ENCODE data around the gene LRRC41.
"Not testable (repeated sequence)": the region's sequence is repeated elsewhere in the genome, so short reads cannot be mapped to it uniquely, and the experiment has no call there.

Gene LRRC41

GRCh38 chr1:46242918-46243317 lies 60.5 kb downstream of the LRRC41 start:
- Histone ChIP-seq H3K27me3 (ENCODE audit: insufficient read depth, low read length, poor library complexity) (no peaks in the 10 kb centered on the region), H3K4me1 (ENCODE audit: insufficient read depth, low read length) (peaks cover 13% of the 10 kb centered on the region), H4K20me1 (ENCODE audit: insufficient read depth, low read length) (no peaks in the 10 kb centered on the region), H3K79me2 (ENCODE audit: insufficient read depth, low read length) (peaks cover 7% of the 10 kb centered on the region), H3K9me3 (ENCODE audit: insufficient read depth, low read length, severe bottlenecking) (no peaks in the 10 kb centered on the region), H3K9ac (ENCODE audit: low read depth, low read length) (no peak overlapping the region), H3K4me2 (ENCODE audit: insufficient read depth, low read length) (no peak overlapping the region), H3K27ac (ENCODE audit: low read length) (no peak overlapping the region), H3K36me3 (ENCODE audit: insufficient read depth, low read length) (no peaks in the 10 kb centered on the region; the same call in 1 of the 2 replicates), H3K4me3 (ENCODE audit: low read depth in 1 of 2, low read length in 2 of 2) (no peak overlapping the region), H2AFZ (ENCODE audit: low read depth, low read length) (no peak overlapping the region)
- DNase-seq (no peak), ATAC-seq (ENCODE audit: insufficient read depth, low read depth) (no peak)
- TF ChIP-seq CTCF (IDR thresholded peaks at IDR 0.05; ENCODE audit: borderline replicate concordance, extremely low read depth, low read length, poor library complexity, severe bottlenecking): no peak
- TF ChIP-seq EZH2 (IDR thresholded peaks at IDR 0.05; ENCODE audit: borderline replicate concordance, low read depth, low read length, severe bottlenecking): no peak

- H3K4me3 ChIP-seq (ENCODE audit: low read depth in 1 of 2, low read length in 2 of 2); H3K4me2 ChIP-seq (ENCODE audit: insufficient read depth, low read length); DNase-seq; ATAC-seq (ENCODE audit: insufficient read depth, low read depth); H3K27me3 ChIP-seq (ENCODE audit: insufficient read depth, low read length, poor library complexity); H2AFZ ChIP-seq (ENCODE audit: low read depth, low read length); H4K20me1 ChIP-seq (ENCODE audit: insufficient read depth, low read length); H3K9me3 ChIP-seq (ENCODE audit: insufficient read depth, low read length, severe bottlenecking); H3K36me3 ChIP-seq (ENCODE audit: insufficient read depth, low read length); H3K79me2 ChIP-seq (ENCODE audit: insufficient read depth, low read length); H3K27ac ChIP-seq (ENCODE audit: low read length); H3K9ac ChIP-seq (ENCODE audit: low read depth, low read length): not testable (repeated sequence)
- peaks cover 12% of the 10 kb centered on the region for H3K4me1 ChIP-seq (ENCODE audit: insufficient read depth, low read length)
Measured at GRCh38 chr1:46241733-46242132, 61.7 kb downstream of the LRRC41 start.

GRCh38 chr1:46238865-46239264 lies 64.6 kb downstream of the LRRC41 start:
- H3K27me3 ChIP-seq (ENCODE audit: insufficient read depth, low read length, poor library complexity); H3K4me3 ChIP-seq (ENCODE audit: low read depth in 1 of 2, low read length in 2 of 2); H4K20me1 ChIP-seq (ENCODE audit: insufficient read depth, low read length); H3K4me1 ChIP-seq (ENCODE audit: insufficient read depth, low read length); H3K27ac ChIP-seq (ENCODE audit: low read length); DNase-seq; H3K9me3 ChIP-seq (ENCODE audit: insufficient read depth, low read length, severe bottlenecking); ATAC-seq (ENCODE audit: insufficient read depth, low read depth); H3K9ac ChIP-seq (ENCODE audit: low read depth, low read length); H2AFZ ChIP-seq (ENCODE audit: low read depth, low read length); H3K4me2 ChIP-seq (ENCODE audit: insufficient read depth, low read length); H3K79me2 ChIP-seq (ENCODE audit: insufficient read depth, low read length); H3K36me3 ChIP-seq (ENCODE audit: insufficient read depth, low read length): not testable (repeated sequence)

- TF ChIP-seq CTCF (IDR thresholded peaks at IDR 0.05; ENCODE audit: borderline replicate concordance, extremely low read depth, low read length, poor library complexity, severe bottlenecking) (no peak), EZH2 (IDR thresholded peaks at IDR 0.05; ENCODE audit: borderline replicate concordance, low read depth, low read length, severe bottlenecking) (no peak)
- no peaks in the 10 kb centered on the region for H3K27me3 ChIP-seq (ENCODE audit: insufficient read depth, low read length, poor library complexity)
- no peak overlapping the region for H2AFZ ChIP-seq (ENCODE audit: low read depth, low read length)
- H3K4me1 ChIP-seq (ENCODE audit: insufficient read depth, low read length): no peaks in the 10 kb centered on the region
- no peak overlapping the region for H3K4me2 ChIP-seq (ENCODE audit: insufficient read depth, low read length)
- ATAC-seq (ENCODE audit: insufficient read depth, low read depth): no peak
- no peaks in the 10 kb centered on the region for H4K20me1 ChIP-seq (ENCODE audit: insufficient read depth, low read length)
- peaks cover 10% of the 10 kb centered on the region for H3K9me3 ChIP-seq (ENCODE audit: insufficient read depth, low read length, severe bottlenecking)
- no peak overlapping the region for H3K4me3 ChIP-seq (ENCODE audit: low read depth in 1 of 2, low read length in 2 of 2)
- DNase-seq: no peak
- no peaks in the 10 kb centered on the region for H3K79me2 ChIP-seq (ENCODE audit: insufficient read depth, low read length)
- no peak overlapping the region for H3K9ac ChIP-seq (ENCODE audit: low read depth, low read length)
- no peaks in the 10 kb centered on the region for H3K36me3 ChIP-seq (ENCODE audit: insufficient read depth, low read length)
- H3K27ac ChIP-seq (ENCODE audit: low read length): no peak overlapping the region
Measured at GRCh38 chr1:46236882-46237281, 66.5 kb downstream of the LRRC41 start.

GRCh38 chr1:46231231-46231630 lies 72.2 kb downstream of the LRRC41 start:
- not testable (repeated sequence) for H3K27me3 ChIP-seq (ENCODE audit: insufficient read depth, low read length, poor library complexity); H3K79me2 ChIP-seq (ENCODE audit: insufficient read depth, low read length); H3K9me3 ChIP-seq (ENCODE audit: insufficient read depth, low read length, severe bottlenecking); H3K9ac ChIP-seq (ENCODE audit: low read depth, low read length); H2AFZ ChIP-seq (ENCODE audit: low read depth, low read length); H3K4me3 ChIP-seq (ENCODE audit: low read depth in 1 of 2, low read length in 2 of 2); H3K27ac ChIP-seq (ENCODE audit: low read length); DNase-seq; H3K4me2 ChIP-seq (ENCODE audit: insufficient read depth, low read length); H3K4me1 ChIP-seq (ENCODE audit: insufficient read depth, low read length); H3K36me3 ChIP-seq (ENCODE audit: insufficient read depth, low read length); H4K20me1 ChIP-seq (ENCODE audit: insufficient read depth, low read length); ATAC-seq (ENCODE audit: insufficient read depth, low read depth)
